ENCODE data around the gene RFC4.

DNA sequence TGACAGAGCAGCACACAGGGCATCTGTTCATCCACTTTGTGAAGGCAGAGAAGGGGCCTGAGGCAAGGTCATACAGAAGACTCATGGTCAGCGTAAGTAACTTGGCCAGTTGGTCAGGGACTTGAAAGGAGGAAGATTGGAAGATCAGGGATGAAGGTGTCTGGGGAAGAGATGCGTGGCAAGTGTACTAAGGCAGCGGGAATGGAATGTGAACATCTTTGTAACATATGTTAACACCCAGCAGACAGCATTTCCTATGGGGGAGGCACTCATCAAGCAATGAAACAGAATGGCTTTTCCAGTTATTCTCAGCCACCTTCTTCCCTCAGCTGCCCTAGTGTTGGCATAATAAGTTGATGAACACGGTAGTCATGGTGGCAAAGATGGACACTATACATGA lies 7.8 kb upstream of the RFC4 start:
- TF ChIP-seq, protein P1, sequence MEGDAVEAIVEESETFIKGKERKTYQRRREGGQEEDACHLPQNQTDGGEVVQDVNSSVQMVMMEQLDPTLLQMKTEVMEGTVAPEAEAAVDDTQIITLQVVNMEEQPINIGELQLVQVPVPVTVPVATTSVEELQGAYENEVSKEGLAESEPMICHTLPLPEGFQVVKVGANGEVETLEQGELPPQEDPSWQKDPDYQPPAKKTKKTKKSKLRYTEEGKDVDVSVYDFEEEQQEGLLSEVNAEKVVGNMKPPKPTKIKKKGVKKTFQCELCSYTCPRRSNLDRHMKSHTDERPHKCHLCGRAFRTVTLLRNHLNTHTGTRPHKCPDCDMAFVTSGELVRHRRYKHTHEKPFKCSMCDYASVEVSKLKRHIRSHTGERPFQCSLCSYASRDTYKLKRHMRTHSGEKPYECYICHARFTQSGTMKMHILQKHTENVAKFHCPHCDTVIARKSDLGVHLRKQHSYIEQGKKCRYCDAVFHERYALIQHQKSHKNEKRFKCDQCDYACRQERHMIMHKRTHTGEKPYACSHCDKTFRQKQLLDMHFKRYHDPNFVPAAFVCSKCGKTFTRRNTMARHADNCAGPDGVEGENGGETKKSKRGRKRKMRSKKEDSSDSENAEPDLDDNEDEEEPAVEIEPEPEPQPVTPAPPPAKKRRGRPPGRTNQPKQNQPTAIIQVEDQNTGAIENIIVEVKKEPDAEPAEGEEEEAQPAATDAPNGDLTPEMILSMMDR (IDR thresholded peaks at IDR 0.05; ENCODE audit: low read length) = no peak
- no peak for TF ChIP-seq EZH2 (optimal IDR thresholded peaks at IDR 0.05; ENCODE audit: low read depth, low read length)
